ENCODE results near the gene BUD13. TPM values are rescaled to one million over a fixed set of nuclear protein-coding genes. Genes with fewer than 3 reads are reported as not detected.

The BUD13 gene
- total and polyA plus RNA-seq, 9 of the 15 experiments (the other 6 are each of a cell fraction or from before 2014, with no cell fraction given), result 9.5 to 34.1 (median 27.1) TPM

DNA sequence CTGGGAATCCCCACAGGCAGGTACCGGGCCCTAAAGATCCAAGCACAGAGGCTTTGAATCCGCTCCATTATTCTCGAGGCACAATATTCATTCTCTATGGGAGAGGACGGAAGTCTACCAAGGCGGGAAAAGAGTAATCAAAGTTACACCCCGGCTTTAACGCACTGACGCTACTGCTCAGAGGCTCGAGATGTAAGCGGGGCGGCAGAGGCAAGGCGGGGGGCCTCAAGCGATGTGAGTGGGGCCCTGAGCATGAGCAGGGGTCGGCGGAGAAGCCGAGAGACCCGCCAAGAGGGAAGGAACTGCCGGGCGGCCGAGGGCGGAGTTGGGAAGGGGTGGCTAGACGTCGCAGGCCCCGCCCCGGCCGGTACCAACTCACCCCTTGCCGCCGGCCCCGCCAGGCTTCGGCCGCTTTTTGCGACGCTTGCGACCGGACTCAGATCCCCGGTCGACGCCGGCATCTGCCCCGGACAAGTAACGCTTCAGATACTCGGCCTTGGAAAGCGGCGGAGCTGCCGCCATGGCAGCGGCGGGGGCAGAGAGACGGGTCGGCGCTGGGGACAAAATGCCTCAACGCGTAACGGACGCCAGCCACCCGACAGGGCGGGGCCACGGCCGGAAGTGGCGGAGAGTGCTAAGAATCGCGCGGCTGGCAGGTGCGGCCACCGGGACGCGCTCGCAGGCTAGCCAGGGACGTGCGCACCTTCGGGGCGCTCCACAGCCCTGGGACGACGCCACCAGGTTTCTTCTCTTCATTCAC is at the start of gene BUD13 (continued):
- TF ChIP-seq, protein P1, sequence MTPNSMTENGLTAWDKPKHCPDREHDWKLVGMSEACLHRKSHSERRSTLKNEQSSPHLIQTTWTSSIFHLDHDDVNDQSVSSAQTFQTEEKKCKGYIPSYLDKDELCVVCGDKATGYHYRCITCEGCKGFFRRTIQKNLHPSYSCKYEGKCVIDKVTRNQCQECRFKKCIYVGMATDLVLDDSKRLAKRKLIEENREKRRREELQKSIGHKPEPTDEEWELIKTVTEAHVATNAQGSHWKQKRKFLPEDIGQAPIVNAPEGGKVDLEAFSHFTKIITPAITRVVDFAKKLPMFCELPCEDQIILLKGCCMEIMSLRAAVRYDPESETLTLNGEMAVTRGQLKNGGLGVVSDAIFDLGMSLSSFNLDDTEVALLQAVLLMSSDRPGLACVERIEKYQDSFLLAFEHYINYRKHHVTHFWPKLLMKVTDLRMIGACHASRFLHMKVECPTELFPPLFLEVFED (CRISPR knock-in tag; conservative IDR thresholded peaks at IDR 0.05), result no peak
- no peak for TF ChIP-seq RBM15 (IDR thresholded peaks at IDR 0.05; ENCODE audit: insufficient read depth, low read length)
- TF ChIP-seq ZKSCAN3 (CRISPR knock-in tag; IDR thresholded peaks at IDR 0.05), result no peak
- no peak for TF ChIP-seq HMG20B (CRISPR knock-in tag; IDR thresholded peaks at IDR 0.05)
- TF ChIP-seq ZNF764 (CRISPR knock-in tag; IDR thresholded peaks at IDR 0.05; ENCODE audit: low read depth), result no peak
- TF ChIP-seq, protein P2, sequence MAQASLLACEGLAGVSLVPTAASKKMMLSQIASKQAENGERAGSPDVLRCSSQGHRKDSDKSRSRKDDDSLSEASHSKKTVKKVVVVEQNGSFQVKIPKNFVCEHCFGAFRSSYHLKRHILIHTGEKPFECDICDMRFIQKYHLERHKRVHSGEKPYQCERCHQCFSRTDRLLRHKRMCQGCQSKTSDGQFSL (CRISPR knock-in tag; IDR thresholded peaks at IDR 0.05), result peak; percentile 65; the same call in 1 of the 2 replicates
- TF ChIP-seq, protein P2 (tag; IDR thresholded peaks at IDR 0.05), result no peak
- TF ChIP-seq ZNF274 (IDR thresholded peaks at IDR 0.05; ENCODE audit: borderline replicate concordance, low read depth, low read length), result no peak
- no peak for TF ChIP-seq BCL6 (CRISPR knock-in tag; IDR thresholded peaks at IDR 0.05)
- TF ChIP-seq ZBTB17 (CRISPR knock-in tag; IDR thresholded peaks at IDR 0.05), result no peak
- no peak for TF ChIP-seq ZNF347 (CRISPR knock-in tag; IDR thresholded peaks at IDR 0.05; ENCODE audit: low read depth)
- TF ChIP-seq, protein P3, sequence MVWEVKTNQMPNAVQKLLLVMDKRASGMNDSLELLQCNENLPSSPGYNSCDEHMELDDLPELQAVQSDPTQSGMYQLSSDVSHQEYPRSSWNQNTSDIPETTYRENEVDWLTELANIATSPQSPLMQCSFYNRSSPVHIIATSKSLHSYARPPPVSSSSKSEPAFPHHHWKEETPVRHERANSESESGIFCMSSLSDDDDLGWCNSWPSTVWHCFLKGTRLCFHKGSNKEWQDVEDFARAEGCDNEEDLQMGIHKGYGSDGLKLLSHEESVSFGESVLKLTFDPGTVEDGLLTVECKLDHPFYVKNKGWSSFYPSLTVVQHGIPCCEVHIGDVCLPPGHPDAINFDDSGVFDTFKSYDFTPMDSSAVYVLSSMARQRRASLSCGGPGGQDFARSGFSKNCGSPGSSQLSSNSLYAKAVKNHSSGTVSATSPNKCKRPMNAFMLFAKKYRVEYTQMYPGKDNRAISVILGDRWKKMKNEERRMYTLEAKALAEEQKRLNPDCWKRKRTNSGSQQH (CRISPR knock-in tag; IDR thresholded peaks at IDR 0.05), result no peak
- TF ChIP-seq MTA2 (IDR thresholded peaks at IDR 0.05; ENCODE audit: low read depth), result no peak
- no peak for TF ChIP-seq ZNF77 (CRISPR knock-in tag; IDR thresholded peaks at IDR 0.05)
- no peak for TF ChIP-seq ZC3H8 (IDR thresholded peaks at IDR 0.05)
- TF ChIP-seq SMAD4 (CRISPR knock-in tag; conservative IDR thresholded peaks at IDR 0.05), result peak; percentile 78
- TF ChIP-seq, protein P4, sequence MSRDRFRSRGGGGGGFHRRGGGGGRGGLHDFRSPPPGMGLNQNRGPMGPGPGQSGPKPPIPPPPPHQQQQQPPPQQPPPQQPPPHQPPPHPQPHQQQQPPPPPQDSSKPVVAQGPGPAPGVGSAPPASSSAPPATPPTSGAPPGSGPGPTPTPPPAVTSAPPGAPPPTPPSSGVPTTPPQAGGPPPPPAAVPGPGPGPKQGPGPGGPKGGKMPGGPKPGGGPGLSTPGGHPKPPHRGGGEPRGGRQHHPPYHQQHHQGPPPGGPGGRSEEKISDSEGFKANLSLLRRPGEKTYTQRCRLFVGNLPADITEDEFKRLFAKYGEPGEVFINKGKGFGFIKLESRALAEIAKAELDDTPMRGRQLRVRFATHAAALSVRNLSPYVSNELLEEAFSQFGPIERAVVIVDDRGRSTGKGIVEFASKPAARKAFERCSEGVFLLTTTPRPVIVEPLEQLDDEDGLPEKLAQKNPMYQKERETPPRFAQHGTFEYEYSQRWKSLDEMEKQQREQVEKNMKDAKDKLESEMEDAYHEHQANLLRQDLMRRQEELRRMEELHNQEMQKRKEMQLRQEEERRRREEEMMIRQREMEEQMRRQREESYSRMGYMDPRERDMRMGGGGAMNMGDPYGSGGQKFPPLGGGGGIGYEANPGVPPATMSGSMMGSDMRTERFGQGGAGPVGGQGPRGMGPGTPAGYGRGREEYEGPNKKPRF (IDR thresholded peaks at IDR 0.05; ENCODE audit: low read depth, low read length), result no peak
- TF ChIP-seq, protein P5, sequence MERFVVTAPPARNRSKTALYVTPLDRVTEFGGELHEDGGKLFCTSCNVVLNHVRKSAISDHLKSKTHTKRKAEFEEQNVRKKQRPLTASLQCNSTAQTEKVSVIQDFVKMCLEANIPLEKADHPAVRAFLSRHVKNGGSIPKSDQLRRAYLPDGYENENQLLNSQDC (CRISPR knock-in tag; IDR thresholded peaks at IDR 0.05), result no peak
- peak; percentile 60 for TF ChIP-seq ZNF431 (CRISPR knock-in tag; IDR thresholded peaks at IDR 0.05)
- no peak for TF ChIP-seq HDAC3 (IDR thresholded peaks at IDR 0.05; ENCODE audit: borderline replicate concordance, partially characterized antibody)
- peak; percentile 96 for TF ChIP-seq POU5F1 (IDR thresholded peaks at IDR 0.05; ENCODE audit: borderline replicate concordance, low read depth, low read length, partially characterized antibody)
- TF ChIP-seq TAF1 (IDR thresholded peaks at IDR 0.05; ENCODE audit: control insufficient read depth, extremely low read depth, insufficient read depth, low read length, severe bottlenecking), result peak; percentile 82
- no peak for TF ChIP-seq SMARCB1 (IDR thresholded peaks at IDR 0.05; ENCODE audit: insufficient read length, low read depth)
